ENCODE results near the gene UVSSA.

UVSSA gene, protein sequence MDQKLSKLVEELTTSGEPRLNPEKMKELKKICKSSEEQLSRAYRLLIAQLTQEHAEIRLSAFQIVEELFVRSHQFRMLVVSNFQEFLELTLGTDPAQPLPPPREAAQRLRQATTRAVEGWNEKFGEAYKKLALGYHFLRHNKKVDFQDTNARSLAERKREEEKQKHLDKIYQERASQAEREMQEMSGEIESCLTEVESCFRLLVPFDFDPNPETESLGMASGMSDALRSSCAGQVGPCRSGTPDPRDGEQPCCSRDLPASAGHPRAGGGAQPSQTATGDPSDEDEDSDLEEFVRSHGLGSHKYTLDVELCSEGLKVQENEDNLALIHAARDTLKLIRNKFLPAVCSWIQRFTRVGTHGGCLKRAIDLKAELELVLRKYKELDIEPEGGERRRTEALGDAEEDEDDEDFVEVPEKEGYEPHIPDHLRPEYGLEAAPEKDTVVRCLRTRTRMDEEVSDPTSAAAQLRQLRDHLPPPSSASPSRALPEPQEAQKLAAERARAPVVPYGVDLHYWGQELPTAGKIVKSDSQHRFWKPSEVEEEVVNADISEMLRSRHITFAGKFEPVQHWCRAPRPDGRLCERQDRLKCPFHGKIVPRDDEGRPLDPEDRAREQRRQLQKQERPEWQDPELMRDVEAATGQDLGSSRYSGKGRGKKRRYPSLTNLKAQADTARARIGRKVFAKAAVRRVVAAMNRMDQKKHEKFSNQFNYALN

DNA sequence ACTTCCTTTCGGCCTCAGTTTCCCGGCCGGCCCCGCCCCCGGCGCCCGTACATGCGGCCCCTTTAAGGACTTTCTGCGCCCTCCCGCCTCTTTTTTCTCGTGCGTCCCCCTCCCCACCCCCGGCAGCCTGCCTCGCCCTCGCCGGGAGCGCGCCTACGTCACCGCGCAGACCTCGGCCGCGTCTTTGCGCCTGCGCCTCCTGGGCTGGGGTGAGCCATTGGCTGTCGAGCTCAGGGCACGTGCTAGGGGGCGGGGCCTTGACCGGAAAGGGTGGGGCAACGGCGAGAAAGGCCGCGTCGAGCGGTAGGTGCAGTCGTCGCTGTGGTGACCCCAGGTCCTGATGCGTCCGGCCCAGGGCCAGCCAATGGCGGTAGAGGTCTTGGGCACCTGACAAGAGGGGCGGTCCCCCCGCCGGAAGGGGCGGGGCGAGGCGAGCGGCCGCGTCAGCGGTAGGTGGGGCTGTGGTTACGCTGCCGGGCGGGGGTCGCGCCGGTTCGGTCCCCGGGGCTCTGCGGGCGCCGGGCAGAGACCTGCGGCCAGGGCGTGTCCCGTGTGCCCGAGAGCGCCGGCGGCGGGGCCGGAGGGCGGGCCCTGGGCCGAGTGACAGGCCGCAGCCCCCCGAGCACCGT lies at the start of gene UVSSA:
UVSSA (plus strand) TSS at position 428 of the 629 bp plus-strand sequence. CDS start 884 bp downstream, outside the sequence.
- H3K9me3 ChIP-seq (ENCODE audit: control insufficient read depth, insufficient read depth, low read length) = no peaks in the 10 kb centered on the region
- no peaks in the 10 kb centered on the region for H3K4me1 ChIP-seq (ENCODE audit: insufficient read depth, low read length)
- no peaks in the 10 kb centered on the region for H3K36me3 ChIP-seq (ENCODE audit: insufficient read depth, low read length)
- H3K9ac ChIP-seq (ENCODE audit: low read depth, low read length) = peak within 1 kb of the TSS; percentile 78

GRCh38 chr4:1297456-1298325 lies 49.3 kb upstream of the UVSSA start:
- peaks cover 5% of the 10 kb centered on the region for H3K36me3 ChIP-seq (ENCODE audit: insufficient read depth, low read length)
- no peaks in the 10 kb centered on the region for H3K9me3 ChIP-seq (ENCODE audit: control insufficient read depth, insufficient read depth, low read length)
- H3K9ac ChIP-seq (ENCODE audit: low read depth, low read length) = no peak overlapping the region
- H3K4me1 ChIP-seq (ENCODE audit: insufficient read depth, low read length) = peaks cover 21% of the 10 kb centered on the region

- Histone ChIP-seq H3K36me3 (ENCODE audit: insufficient read depth, low read length) (peaks cover 5% of the 10 kb centered on the region), H3K4me1 (ENCODE audit: insufficient read depth, low read length) (peaks cover 21% of the 10 kb centered on the region), H3K9me3 (ENCODE audit: control insufficient read depth, insufficient read depth, low read length) (no peaks in the 10 kb centered on the region), H3K9ac (ENCODE audit: low read depth, low read length) (no peak overlapping the region)
These were observed 48.5 kb upstream of the UVSSA start for GRCh38 chr4:1298461-1298860.

DNA sequence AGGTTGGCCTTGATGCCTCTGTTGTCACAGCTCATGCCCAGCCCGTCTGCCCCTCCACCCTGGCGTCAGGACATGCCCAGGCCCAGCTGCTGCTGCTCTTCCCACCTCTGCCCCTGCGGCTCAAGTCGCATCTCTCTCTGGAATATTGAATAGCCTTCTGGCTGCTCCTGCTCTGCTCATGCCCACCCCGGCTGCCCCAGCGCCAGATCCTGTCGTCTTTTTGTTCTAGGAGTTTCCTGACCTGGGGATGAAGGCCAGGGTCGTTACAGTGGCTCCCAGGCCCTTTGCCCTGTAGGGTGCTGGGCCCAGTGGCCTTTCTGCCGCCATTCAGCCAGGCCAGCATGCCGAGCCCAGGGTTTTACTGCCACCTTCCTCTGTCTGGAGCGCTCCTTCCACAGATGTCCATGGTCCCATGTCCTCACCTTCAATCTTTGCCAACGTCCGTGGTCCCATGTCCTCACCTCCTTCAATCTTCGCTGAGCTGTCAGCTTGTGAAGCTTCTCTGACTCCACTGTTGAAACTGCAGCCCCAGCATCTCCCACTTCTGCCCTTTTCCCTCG lies 47.6 kb upstream of the UVSSA start:
- peaks cover 5% of the 10 kb centered on the region for H3K36me3 ChIP-seq (ENCODE audit: insufficient read depth, low read length)
- no peaks in the 10 kb centered on the region for H3K9me3 ChIP-seq (ENCODE audit: control insufficient read depth, insufficient read depth, low read length)
- no peak overlapping the region for H3K9ac ChIP-seq (ENCODE audit: low read depth, low read length)
- H3K4me1 ChIP-seq (ENCODE audit: insufficient read depth, low read length) = peaks cover 15% of the 10 kb centered on the region

DNA sequence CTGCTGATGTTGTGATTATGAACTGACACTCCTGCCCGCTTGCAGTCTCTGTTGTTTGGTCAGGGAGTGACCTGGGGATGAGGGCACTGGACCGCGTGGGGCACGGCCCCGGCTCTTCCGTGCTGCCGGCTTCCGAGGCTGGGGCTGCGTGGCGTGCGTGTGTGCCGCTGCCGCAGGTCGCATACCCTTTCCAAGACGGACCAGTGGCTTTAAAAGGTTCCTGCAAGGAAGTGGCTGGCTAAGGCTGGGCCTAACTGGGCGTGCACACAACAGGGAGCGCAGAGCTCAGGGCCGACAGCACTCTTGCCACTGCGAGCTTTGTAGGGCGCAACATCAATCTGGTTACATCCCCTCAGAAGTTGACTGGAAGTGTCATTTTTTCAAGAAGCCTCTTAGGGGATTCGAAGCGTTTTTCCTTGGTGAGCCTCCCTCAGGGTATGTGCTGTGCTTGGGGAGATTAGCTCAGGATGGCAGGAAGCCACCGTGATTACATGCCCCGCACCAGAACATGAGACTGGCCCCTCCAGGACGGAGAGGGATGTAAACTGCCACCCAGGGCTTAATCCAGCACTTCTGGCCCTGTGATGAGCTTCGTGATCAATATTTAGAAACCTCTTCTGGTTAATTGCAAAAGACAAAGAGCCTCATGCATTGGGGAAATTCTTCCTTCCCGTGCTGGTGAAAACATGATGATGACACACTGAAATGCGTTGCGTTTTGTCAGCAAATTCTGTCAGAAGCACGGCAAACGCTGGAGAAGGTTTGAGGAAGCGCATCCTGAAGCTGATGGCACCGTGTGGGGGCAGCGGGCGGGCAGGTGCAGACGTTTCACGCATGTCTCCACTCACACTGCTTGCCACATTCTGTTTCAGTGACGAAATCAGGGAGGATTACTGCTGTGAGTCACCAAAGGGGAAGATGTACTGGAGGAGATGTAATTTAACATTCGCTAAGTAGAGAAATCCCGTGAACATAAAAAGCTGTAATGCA lies 46.2 kb upstream of the UVSSA start:
- Histone ChIP-seq H3K36me3 (ENCODE audit: insufficient read depth, low read length) (peaks cover 5% of the 10 kb centered on the region), H3K4me1 (ENCODE audit: insufficient read depth, low read length) (peaks cover 14% of the 10 kb centered on the region), H3K9ac (ENCODE audit: low read depth, low read length) (no peak overlapping the region), H3K9me3 (ENCODE audit: control insufficient read depth, insufficient read depth, low read length) (no peaks in the 10 kb centered on the region)

DNA sequence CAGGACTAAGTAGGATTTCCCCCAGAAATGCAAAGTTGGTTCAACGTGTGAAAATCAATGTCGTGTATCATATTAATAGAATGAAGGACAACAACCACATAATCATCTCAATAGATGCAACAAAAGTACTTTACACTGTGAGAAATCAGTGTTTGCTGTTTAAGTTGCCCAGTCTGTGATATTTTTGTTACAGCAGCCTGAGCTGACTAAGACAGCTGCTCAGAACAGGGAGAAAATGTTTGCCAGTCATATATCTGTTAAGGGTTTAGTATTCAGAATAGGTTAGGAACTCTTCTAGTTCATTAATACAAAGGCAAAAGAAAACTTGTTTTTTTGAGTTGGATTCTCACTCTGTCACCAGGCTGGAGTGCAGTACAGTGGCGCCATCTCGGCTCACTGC lies 44.8 kb upstream of the UVSSA start:
- H3K9ac ChIP-seq (ENCODE audit: low read depth, low read length) = no peak overlapping the region
- H3K9me3 ChIP-seq (ENCODE audit: control insufficient read depth, insufficient read depth, low read length) = no peaks in the 10 kb centered on the region
- peaks cover 5% of the 10 kb centered on the region for H3K36me3 ChIP-seq (ENCODE audit: insufficient read depth, low read length)
- H3K4me1 ChIP-seq (ENCODE audit: insufficient read depth, low read length) = peaks cover 12% of the 10 kb centered on the region

DNA sequence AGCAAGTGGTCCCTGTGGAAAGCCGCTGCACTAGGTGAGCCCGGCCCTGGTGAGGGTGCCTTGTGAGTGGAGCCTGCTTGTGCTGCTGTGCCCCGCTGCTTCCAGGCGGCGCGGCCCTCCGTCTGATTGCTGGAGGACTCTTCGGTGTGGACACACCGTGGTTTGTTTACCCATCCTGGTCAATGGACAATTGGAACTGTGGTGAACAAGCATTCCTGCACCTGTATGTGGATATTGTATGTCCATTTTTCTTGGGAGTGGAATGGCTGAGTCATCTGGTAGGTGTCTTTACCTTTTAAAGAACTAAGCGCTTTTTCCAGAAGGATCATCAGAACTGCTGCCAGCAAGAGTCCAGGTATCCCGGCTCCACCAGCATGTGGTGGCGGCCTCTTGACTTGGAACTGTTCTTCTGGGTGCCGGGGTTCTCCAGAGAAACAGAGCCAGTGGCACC lies 41.7 kb upstream of the UVSSA start:
- Histone ChIP-seq H3K9me3 (ENCODE audit: control insufficient read depth, insufficient read depth, low read length) (no peaks in the 10 kb centered on the region), H3K4me1 (ENCODE audit: insufficient read depth, low read length) (peaks cover 16% of the 10 kb centered on the region), H3K36me3 (ENCODE audit: insufficient read depth, low read length) (no peaks in the 10 kb centered on the region; the same call in none of the 2 replicates), H3K9ac (ENCODE audit: low read depth, low read length) (no peak overlapping the region)

DNA sequence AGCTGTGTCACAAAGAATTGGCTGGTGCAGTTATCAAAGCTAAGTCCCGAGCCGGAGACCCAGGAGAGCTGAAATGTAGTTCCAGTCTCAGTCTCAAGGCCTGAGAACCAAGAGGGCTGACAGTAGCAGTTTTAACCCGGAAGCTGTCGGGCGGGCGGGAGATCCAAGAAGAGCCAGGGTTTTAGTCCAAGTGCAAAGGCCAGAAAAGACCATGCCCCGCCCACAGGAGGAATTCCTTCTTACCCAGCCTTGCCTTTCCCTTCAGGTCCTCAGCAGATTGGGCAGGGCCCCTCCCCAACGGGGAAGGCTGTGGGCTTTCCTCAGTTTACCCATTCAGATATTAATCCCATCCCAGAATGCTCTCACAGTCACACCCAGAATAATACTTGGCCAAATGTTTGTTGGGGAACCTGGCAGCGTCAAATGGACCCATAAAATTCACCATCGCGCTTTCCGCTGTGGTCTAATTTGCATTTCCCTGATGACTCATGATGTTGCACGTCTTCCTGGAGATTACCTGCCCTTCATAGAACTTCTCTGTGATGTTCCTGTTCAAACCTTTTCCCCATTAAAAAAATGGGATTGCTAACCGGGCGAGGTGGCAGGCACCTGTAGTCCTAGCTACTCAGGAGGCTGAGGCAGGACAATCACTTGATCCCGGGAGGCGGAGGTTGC lies 41.1 kb upstream of the UVSSA start:
- H3K4me1 ChIP-seq (ENCODE audit: insufficient read depth, low read length) = peaks cover 17% of the 10 kb centered on the region
- no peak overlapping the region for H3K9ac ChIP-seq (ENCODE audit: low read depth, low read length)
- no peaks in the 10 kb centered on the region; the same call in none of the 2 replicates for H3K36me3 ChIP-seq (ENCODE audit: insufficient read depth, low read length)
- H3K9me3 ChIP-seq (ENCODE audit: control insufficient read depth, insufficient read depth, low read length) = no peaks in the 10 kb centered on the region

- Histone ChIP-seq H3K4me1 (ENCODE audit: insufficient read depth, low read length) (peaks cover 17% of the 10 kb centered on the region), H3K9me3 (ENCODE audit: control insufficient read depth, insufficient read depth, low read length) (no peaks in the 10 kb centered on the region), H3K9ac (ENCODE audit: low read depth, low read length) (no peak overlapping the region), H3K36me3 (ENCODE audit: insufficient read depth, low read length) (peaks cover 4% of the 10 kb centered on the region)
These were observed 38.9 kb upstream of the UVSSA start for GRCh38 chr4:1307951-1308735.

GRCh38 chr4:1309261-1310010 lies 37.6 kb upstream of the UVSSA start:
- Histone ChIP-seq H3K36me3 (ENCODE audit: insufficient read depth, low read length) (peaks cover 6% of the 10 kb centered on the region), H3K4me1 (ENCODE audit: insufficient read depth, low read length) (peaks cover 17% of the 10 kb centered on the region), H3K9ac (ENCODE audit: low read depth, low read length) (peak overlapping the region; percentile 38), H3K9me3 (ENCODE audit: control insufficient read depth, insufficient read depth, low read length) (no peaks in the 10 kb centered on the region)

- peaks cover 6% of the 10 kb centered on the region for H3K36me3 ChIP-seq (ENCODE audit: insufficient read depth, low read length)
- H3K9me3 ChIP-seq (ENCODE audit: control insufficient read depth, insufficient read depth, low read length) = no peaks in the 10 kb centered on the region
- H3K9ac ChIP-seq (ENCODE audit: low read depth, low read length) = peak overlapping the region; percentile 38; the same call in 1 of the 2 replicates
- peaks cover 17% of the 10 kb centered on the region for H3K4me1 ChIP-seq (ENCODE audit: insufficient read depth, low read length)
These were observed 36.8 kb upstream of the UVSSA start for GRCh38 chr4:1310031-1310795.
